GM13976 (cell line): ENCODE results near the gene ING5.
A peak's percentile ranks its signal among the peaks of the same experiment; 100 is the strongest.

Experiments
- DNase-seq: peaks from one replicate; pipeline ENCODE4 v3.0.0; 2012; ENCODE audit warnings: low spot score
- CTCF ChIP-seq: IDR thresholded peaks from 2 replicates; pipeline ENCODE4 v1.5.1; 2012; ENCODE audit warnings: borderline replicate concordance, mild to moderate bottlenecking; ENCODE audit not compliant: insufficient read depth; ENCODE audit errors: extremely low read depth, missing control alignments, control extremely low read depth
- in situ Hi-C: fragments of 300-500 bp; cut with MboI; formaldehyde crosslinking; loops from one replicate; pipeline ENCODE4 v1.12.0; 2022; ENCODE audit warnings: low sequenced_read_pairs, mixed read lengths, inconsistent platforms; ENCODE audit not compliant: unreplicated experiment

The ING5 gene

GRCh38 chr2:241702155-241703031 is 554 bp downstream of the ING5 start:
- DNase-seq, result peak; percentile 95
- TF ChIP-seq CTCF, result peak; percentile 45

GRCh38 chr2:241703032-241703604 is 1.3 kb downstream of the ING5 start:
- in situ Hi-C loops, result no loop called here
- no peak for TF ChIP-seq CTCF
- DNase-seq, result no peak

More at GRCh38 chr2:241702155-241703031, 554 bp downstream of the ING5 start:
- in situ Hi-C loops, result no loop called here

- no peak for DNase-seq
- in situ Hi-C loops, result no loop called here
- TF ChIP-seq CTCF, result no peak
Observed at GRCh38 chr2:241706537-241706936, 4.7 kb downstream of the ING5 start.

- in situ Hi-C loops, result no loop called here
- no peak for TF ChIP-seq CTCF
- DNase-seq, result no peak
Observed at GRCh38 chr2:241708879-241709278, 7.0 kb downstream of the ING5 start.

GRCh38 chr2:241719093-241719492 is 17.3 kb downstream of the ING5 start:
- TF ChIP-seq CTCF, result no peak
- DNase-seq, result no peak
- in situ Hi-C loops, result no loop called here

GRCh38 chr2:241720099-241720498 is 18.3 kb downstream of the ING5 start:
- DNase-seq, result no peak
- in situ Hi-C loops, result no loop called here
- TF ChIP-seq CTCF, result no peak
